T-helper 22 cell (primary cell): ENCODE results near the gene SPOP.
A peak's percentile ranks its signal among the peaks of the same experiment; 100 is the strongest.
"Not testable (repeated sequence)": the region's sequence is repeated elsewhere in the genome, so short reads cannot be mapped to it uniquely, and the experiment has no call there.

ENCODE experiments used
- DNase-seq: peaks from one replicate; pipeline ENCODE4 v3.0.0-alpha.2; 2020; ENCODE audit warnings: low read depth

The SPOP gene

DNA sequence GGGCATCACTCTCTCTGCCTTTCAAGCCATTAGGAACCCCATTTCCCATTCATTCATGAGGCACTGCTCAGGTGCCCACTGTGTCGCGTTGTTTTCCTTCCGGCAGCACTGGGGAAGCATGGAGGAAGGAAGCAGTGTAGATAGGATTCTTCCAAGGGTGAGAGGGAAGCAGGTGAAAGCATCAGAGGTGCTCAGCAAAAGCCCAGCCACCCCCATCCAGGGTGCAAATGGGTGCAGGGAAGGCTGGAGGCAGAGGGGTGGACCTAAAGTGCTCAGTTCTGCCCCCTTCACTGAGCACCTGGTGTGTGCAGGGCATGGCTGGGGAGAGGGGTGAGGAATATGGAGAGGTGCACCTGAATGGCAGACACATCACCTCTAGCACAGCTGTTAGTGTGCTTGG lies 105.7 kb downstream of the SPOP start:
- no peak for DNase-seq

DNA sequence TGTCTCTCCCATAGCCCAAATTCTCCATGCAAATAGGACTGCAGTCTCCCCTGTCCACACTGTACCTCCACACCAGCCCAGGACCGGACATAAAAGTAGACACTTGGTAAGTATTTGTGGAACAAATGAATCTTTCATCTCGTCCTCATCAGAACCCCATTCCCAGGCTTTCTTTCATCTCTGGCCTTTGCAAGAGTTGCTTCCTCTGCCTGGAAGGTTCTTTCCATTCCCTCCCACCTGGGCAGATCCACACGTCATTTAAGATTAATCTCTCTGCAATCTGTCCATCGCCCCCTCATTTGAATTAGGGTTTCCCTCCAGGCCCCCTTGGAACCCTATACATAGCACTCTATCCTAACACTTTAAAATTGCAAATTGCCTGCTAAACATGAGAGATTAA lies 106.1 kb downstream of the SPOP start:
- no peak for DNase-seq

DNA sequence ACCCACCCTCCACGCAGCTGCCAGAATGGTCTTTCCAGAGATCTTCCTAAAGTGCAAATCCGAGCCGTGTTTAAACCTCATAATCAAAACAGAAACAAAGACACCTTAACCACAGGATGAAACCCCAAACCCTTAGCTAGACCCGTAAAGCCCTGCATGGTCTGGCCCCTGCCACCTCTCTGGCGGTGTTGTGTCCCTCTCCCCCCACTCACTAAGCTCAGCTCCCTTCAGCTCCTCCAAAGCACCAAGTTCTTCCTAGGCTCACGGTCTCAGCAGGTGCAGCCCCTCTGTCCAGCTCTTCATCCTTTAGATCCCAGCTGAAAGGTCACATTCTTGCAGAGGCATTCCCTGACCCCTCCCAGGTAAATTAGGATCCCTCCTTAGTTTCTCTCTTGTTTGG lies 106.6 kb downstream of the SPOP start:
- DNase-seq = no peak

DNA sequence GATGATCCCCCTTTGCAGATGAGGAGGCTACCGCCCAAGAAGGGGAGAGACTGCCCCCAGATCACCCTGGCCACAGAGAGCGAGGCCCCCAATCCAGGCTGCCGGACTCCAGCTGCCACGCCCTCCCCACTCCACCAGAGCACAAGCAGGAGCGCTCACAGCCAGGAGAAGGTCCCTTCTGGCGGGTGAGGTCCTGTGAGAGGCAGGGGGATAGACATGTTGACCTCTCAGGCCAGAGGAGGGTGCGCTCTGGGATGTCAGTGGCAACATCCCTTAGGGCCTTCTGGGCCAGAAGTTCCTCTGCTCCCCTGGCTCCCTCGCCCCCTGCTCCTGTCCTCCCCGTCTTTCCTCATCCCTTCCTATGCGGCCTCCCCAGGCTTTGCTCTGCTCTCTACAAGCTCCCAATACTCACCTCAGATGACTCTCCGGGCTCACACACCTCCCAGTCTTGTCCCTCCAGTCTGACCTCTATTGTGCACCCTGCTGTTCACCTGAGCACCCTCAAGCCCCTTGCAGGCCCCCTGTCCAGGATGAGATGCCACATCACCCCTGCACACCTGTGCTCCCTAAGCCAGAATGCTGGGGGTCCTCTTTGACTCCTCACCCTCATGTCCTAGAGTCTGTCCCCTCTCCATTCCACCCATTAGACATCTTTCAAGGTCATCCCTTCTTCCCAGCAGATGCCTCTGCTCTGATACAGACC lies 107.2 kb downstream of the SPOP start:
- no peak for DNase-seq

DNA sequence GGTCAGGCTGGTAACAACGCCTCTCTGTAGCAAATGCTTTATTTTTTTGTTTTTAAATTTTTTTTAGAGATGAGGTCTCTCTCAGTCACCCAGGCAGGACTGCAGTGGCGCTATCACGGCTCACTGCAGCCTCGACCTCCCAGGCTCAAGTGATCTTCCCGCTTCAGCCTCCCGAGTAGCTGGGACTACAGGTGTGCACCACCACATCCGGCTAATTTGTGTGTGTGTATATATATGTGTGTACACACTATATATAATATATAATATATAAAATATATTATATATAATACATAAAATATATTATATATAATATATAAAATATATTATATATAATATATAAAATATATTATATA lies 109.2 kb downstream of the SPOP start:
- not testable (repeated sequence) for DNase-seq

DNA sequence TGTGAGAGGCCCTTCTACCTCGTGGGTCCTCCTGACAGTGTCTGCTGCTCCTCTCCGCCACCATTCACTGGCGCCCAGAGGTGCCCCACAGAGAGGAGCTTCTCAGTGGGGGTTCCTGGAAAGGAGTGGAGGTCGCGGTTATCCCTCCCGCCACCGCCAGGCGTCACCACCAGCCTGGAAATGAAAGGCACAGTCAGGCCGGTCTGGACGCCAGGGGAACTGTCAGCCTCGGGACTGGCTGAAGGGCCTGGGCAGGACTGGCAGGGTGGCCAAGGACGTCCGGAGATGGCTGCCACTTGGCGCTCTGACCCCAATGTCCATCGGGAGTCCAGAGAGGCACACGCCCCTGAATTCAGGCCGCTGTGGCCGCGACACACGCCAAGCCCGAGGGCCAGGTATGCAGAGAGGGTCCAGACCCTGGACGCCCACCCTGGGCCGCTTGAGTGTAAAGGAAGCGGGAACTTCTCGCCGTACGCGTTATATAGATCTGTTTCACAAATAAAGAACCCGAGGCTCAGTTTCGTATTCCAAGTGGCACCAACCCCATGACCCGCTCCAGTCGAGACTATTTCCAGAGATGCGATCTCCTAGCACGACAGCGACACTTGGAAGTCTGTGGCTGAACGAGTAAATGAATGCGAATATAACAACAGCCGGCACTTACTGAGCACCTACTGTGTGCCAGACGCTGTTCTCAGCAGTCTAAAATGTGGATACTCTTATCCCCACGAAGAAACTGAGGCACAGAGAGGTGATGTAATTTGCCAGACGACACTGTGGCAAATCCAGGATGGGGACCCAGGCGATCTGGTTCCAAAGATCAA lies 109.8 kb downstream of the SPOP start:
- peak; percentile 56 for DNase-seq

DNA sequence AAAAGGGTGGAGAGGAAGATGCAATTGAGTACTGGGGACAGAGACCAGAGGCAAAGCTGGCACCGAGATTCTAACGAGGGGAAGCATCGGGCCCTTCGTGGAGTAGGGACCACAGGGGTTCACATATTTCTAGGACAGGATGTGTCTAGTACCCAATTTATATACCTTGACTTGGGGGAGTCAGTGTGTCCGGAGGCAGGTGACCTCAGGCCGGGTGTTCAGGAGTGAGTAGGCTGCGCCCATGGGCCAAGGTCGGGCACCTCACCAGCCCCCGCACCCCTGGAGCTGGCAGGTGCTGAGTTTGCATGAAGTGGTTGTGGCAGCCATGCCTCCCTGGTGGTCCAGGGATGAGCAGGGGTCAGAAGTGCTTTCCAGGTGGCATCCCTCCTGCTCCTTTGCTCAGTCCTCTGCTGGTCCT lies 110.8 kb downstream of the SPOP start:
- no peak for DNase-seq

DNA sequence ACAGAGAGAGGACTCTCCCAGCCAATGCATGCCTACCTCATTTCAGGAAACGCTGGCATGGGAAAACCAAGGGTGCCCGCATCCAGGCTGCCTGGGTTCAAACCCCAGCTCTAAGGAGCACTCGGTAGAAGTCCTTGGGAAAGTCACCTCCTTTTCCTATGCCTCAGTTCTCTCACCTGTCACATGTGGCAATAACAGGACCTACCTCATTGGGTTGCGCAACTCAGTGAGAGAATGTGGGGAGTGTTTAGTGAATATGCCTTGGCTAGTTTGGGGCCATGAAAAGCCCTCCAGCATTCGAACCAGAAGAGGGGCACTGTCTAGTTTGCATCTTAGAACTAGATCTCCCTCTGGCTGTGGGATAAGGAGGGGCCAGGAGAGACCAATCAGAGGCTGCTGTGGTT lies 111.2 kb downstream of the SPOP start:
- DNase-seq = no peak

DNA sequence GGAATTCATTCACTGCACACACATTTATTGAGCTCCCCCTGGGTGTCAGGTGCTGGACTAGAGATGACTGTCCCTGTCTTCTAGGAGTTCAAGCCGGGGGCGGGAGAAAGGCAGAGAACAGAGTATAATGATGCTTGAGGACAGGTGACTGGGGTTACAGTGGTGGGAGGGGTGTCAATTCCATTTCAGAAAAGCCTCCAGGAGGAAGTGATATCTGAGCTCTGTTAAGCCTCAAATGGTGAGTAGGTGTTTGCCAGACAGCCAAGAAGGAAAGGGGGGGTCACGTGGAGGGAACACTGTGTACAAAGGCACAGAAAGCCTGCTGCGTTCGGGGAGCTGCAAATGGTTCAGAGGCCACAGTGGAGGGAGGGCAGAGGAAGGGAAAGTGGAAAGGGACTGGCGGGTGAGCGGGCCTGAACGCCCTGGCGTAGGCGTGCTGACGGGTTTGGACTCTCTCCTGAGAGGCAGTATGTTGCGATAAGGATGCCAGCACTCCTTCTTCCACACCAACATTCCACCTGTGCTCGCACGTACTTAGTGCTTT lies 111.9 kb downstream of the SPOP start:
- DNase-seq = no peak

DNA sequence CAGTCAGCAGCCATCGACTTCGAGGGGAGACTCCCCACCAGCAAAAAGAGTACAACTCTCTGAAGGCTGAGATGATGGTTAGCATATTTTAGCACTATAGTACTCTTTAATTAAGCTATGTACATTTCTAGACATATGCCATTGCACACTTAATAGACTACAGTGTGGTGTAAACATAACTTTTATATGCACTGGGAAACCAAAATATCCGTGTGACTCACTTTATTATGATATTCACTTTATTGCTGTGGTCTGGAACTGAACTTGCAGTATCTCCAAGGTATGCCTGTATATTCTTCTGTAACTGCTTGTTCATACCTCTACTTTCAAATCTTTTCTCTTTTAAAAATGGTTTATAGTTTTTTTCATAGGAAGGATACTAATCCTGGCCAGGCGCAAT lies 113.3 kb downstream of the SPOP start:
- DNase-seq = no peak

DNA sequence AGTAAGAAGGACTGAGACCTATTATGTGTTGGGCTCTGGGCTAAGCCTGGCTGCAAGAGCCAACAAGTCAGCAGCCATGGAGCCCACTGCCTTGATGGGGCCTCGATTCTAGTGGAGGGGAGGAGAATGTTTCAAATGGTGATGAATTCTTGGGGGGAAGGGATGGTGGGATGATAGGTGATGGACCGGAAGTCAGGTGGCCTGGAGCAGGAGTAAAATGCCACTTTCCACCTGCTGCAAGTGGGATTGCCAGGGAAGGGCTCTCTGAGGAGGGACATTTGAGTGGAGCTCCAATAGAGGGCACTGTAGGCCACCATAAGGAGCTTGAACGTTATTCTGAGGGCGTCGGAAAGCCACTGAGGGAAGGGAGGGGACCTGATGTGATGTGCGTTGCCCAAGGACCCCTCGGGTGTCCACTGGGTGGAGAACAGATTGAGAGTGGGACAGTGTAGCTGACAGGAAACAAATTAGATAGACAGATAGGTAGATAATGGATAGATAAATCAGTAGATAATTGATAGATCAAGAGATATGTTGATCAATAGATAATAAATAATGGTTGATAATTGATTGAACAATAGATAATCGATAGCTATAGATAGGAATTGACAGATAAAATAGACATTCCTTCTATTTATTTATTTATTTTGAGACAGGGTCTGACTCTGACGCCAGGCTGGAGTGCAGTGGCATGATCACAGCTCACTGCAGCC lies 120.4 kb downstream of the SPOP start:
- no peak for DNase-seq

DNA sequence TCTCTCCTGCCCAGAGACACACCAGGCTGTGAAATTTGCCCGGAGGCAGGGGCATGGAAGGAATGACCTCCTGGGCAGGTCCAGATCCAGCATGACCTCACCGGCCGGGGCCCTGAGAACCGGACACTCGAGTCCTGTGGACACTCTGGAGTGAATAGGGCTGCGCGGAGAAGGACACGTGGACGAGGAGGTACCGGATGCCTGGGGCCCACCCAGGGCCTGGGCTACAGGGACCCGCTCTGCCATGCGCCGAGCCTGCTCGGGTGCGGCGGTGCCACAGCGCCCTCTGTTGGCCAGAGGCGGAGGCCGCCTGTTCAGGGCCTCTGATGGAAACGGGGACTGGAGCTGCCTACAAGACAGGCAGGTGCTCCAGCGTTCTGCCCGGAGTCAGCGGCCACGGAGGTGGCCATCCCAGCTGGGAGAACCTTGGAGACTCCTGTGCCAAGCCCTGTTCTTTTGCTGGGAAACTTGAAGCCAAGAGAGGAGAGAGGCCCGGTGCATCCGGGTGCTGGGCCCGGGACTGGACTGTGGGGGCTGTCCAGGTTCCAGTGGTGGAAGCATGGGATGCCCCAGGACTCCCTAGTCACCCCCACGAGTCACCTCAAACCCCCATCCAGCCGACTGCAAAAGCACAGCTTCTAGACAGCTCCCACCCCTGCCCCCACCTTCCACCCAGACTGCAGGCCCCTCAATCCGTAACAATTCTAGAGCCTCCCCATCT lies 121.5 kb downstream of the SPOP start:
- DNase-seq = peak; percentile 45

DNA sequence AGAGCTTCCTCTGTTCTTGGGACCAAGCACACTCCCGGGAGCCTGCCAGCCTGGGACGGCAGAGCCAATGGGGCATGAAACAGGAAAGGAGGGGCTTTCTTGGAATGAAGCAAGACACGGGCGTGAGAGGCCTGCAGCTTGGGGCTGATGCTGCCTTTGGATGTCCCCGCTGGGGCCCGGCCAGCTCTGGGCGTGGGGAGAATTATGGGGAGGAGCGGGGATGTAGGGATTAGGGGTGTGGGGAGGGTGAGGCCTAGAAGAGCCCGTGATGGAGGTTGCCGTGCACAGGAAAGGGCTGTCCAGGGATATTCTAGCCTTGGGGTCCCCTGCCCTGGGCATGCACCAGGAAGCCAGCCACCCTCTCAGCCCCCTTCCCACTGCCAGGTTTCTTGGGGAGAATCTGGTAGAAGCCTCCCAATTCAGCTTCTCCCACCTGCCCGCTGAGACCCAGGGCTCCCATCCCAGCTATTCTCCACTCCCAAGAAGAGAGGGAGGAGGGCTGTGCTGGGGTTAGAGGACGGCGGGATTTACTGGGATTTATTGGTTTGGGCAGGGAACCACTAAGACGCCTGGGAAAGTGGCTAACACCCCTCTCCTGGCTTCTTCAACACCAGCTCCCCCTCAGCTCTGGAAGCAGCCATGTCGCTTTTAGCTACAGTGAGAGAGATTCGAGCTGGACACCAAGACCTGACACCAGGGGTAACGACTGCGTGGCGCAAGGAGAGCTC lies 122.2 kb downstream of the SPOP start:
- DNase-seq = no peak

DNA sequence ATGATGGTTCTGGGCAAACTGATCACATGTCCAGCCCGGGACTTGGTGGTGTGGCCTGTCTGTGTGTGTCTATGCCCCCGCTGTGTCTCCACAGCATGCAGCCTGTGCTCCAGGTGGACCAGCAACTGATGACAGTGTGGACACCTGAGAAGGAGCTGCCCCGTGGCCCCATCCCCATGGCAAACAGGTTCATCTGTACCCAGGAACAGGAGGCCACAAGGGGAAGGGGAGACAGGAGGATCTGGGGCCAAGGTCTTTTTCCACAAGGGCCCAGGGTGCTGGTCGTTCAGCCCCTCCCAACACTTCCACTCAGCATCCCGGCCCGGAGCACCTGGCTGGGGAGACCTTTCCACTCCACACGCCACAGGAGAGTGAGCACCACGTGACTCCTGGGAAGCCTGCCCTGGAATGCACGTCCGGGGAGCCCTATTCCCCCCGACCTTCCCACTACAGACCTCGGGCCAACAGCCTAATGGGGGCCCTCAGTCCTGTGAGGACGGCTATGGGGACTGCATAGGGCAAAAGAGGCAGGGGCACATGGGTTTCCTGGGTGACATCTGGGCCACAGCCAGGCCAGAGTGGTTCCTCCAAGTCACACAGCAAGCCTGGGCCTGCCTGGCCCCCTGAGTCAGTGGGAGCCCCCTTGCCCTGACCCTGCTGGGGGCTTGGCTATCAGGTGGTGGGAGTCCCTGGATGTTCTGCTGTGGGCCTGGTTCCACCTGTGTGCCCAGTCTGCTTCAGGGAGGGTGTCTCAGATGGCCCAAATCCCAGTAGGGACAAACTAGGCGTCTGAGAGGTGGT lies 123.0 kb downstream of the SPOP start:
- no peak for DNase-seq

DNA sequence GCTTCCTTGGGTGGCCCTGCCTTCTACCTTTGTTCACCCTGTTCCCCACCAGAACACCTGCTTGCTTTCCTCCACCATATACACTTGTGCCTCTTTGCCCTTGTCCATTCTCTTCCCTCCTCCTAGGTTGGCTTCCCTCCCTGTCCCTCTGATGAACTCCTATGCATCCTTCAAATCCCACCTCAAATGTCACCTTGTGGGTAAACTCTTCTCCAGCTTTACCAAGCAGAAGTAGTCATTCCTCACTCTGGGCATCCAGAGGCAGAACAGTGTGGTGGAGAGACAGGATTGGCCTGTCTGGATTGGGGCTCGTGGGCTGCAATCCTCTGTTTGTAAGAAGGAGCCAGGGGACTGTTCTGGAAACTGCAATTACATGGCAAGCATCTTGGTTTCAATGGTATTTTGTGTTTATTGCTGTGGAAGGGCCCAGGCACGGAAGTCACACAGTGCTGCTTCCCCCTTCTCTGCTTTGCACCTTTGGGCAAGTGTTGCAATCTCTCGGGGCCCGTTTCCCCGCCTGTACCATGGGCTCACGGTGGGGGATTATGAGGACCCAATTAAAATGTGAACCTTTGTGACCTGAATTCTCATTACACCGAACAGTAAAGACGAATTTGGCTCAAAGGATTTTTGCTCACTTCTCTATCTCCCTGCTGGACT lies 124.1 kb downstream of the SPOP start:
- no peak for DNase-seq

DNA sequence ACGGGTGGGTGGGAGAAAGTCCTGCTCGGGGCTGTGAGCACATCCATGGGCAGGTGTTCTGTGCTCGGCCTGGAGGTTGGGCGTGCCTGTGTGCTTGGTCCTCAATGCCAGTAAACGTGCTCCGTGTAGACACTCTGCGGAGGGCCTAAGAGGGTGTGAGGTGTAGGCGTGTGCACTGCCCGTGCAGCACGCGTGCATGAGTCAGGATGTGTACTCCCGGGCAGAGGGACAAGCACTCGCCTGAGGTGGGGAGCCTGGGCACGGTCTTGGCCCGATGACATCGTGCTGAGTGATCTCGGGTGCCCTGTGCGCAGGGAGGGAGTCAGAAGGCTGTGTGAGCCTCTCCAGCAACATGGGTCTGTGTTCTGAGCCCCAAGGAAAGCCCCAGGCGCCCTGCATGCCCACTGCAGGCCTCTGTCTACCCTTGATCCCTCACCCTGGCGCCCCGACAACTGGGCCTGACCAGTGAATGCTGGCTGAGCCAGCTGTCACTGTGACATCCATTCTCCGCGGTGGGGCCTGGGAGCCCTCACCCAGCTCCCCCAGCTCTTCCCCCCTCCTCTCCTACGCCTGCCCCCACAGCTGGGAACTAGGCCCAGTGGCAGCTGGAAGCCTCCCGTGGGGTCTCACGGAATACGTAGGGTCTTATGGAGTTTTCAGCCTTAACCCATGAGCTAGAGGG lies 125.7 kb downstream of the SPOP start:
- DNase-seq = no peak

DNA sequence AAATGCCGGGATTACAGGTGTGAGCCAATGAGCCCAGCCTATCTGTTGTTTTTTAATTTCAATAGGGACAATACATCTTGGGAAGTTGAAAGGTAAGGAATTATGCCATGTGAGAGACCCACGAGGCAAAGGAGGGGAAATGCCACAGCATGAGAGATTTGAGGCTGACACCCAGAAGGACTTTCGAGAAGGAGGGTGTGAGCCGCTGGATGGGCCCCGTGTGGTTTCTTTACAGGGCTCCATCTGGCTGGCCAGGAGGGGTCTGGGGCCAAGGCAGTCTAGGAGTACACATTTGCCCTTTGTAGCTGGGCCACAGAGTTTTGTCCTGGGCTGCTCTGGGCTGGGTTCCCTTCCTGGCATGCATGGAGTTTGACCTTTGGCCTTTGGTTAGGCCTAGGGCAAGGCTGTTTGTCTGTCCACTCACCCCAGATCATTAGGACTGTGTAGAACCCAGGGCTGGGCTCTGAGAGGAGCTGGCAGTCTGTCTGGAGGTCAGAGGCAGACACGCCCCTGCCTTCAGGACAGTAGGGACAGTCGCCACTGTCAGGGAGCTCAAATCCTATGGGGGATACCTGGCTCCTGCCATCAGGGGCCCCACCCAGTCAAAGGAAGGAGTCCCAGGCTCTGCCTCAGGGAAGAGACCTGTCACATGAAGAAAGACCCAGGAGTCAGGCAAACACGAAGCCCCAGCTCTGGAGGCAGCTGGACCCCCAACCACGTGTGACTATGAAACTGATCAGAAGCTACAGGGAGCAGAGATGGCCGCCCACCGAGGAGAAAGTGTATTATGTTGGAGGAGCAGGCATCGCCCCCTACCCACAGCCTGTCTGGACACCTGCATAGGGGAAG lies 126.5 kb downstream of the SPOP start:
- no peak for DNase-seq

DNA sequence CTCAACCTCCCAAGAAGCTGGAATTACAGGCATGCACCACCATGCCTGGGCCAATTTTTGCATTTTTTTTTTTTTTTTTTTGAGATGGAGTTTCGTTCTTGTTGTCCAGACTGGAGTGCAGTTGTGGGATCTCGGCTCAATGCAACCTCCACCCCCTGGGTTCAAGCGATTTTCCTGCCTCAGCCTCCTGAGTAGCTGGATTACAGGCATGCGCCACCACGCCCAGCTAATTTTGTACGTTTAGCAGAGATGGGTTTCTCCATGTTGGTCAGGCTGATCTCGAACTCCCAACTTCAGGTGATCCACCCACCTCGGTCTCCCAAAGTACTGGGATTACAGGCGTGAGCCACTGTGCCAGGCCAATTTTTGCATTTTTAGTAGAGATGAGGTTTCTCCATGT lies 127.1 kb downstream of the SPOP start:
- DNase-seq = not testable (repeated sequence)
